Articular chondrocyte of knee joint (primary cell): ENCODE results near the gene PTPRA. TPM values are rescaled to one million over a fixed set of nuclear protein-coding genes. Genes with fewer than 3 reads are reported as not detected.

Experiments used
- total RNA-seq: library from RNA; depleted of rRNA; stranded (reverse); fragments of >200 nt; gene quantifications from 2 replicates; pipeline ENCODE4 v1.2.3, GENCODE V29; 2012

Gene PTPRA, protein sequence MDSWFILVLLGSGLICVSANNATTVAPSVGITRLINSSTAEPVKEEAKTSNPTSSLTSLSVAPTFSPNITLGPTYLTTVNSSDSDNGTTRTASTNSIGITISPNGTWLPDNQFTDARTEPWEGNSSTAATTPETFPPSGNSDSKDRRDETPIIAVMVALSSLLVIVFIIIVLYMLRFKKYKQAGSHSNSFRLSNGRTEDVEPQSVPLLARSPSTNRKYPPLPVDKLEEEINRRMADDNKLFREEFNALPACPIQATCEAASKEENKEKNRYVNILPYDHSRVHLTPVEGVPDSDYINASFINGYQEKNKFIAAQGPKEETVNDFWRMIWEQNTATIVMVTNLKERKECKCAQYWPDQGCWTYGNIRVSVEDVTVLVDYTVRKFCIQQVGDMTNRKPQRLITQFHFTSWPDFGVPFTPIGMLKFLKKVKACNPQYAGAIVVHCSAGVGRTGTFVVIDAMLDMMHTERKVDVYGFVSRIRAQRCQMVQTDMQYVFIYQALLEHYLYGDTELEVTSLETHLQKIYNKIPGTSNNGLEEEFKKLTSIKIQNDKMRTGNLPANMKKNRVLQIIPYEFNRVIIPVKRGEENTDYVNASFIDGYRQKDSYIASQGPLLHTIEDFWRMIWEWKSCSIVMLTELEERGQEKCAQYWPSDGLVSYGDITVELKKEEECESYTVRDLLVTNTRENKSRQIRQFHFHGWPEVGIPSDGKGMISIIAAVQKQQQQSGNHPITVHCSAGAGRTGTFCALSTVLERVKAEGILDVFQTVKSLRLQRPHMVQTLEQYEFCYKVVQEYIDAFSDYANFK
- total RNA-seq = 55.6 and 56.3 TPM in 2 replicates

DNA sequence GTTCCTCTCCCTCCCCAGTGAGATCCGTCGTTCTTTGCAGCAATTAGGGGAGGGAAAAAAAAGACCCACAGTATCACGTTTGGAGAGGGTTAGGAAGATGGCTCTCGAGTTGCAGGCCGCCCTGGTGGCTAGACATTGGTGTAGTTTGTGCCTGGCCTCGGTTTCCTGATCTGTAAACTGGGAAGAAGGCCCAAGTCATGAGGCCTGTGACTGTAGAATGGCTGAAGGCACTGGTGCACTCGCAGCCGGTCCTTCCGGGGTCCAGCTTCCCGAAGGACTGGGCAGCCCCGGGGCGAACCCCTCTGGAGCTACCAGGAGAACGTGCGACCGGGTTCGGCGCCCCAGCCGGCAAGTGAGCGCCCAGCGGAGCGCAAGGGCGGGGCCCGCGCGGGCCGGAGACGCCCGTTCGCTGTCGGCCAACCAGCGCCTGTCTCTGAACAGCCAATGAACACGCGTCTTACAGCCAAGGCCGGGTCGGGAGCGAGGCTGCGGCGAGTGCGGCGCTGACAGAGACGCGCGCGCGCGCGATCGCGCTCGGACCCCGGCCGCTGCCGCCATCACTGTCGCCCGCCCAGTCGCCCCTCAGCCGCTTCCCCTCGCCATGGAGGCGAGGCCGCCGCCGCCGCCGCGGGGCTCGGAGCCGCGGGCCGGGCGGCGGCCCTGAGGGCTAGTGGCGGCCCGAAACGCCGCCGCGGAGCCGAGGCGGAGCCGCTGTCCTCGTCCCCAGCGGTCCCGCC is at the start of gene PTPRA:
Gene PTPRA, plus strand, starts transcription at position 472 of the 737 bp plus-strand sequence. CDS start 90,797 bp downstream, outside the sequence.

GRCh38 chr20:2840138-2840966 is 32.9 kb upstream of the PTPRA start, which contains the start of the genes PCED1A and VPS16:
Gene PCED1A, minus strand, starts transcription at chr20:2840655. Its CDS starts 743 bp downstream, at chr20:2839912.
Gene VPS16, plus strand, starts transcription at chr20:2840745. Its CDS starts 30 bp downstream, at chr20:2840775.

DNA sequence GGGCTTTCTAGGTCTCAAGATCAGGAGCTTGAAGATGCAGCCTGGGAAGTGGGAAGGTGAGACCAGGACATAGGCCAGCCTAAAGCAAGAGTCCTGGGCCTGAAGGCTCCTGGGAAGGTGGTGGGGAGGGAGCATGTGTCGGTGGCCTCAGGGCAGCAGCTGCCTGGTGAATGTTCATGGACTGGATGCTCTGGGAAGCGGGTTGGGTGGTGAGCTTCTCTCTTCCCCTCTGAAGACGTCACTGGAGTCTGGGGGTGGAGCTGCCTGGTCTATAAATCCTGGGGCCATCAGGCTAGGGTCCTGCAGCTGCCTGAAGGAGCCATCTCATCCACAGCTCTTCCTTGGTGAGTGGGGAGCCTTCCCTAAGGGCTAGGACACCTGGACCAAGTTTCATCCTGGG is 170.0 kb downstream of the PTPRA start, which contains the start of gene GNRH2:
Gene GNRH2, plus strand, starts transcription at position 301 of the 400 bp plus-strand sequence. CDS start 793 bp downstream, outside the sequence.

GRCh38 chr20:3045816-3046676 is 172.8 kb downstream of the PTPRA start, which contains the start of gene MRPS26:
Gene MRPS26, plus strand, starts transcription at chr20:3046052. Its CDS starts 17 bp downstream, at chr20:3046069.

DNA sequence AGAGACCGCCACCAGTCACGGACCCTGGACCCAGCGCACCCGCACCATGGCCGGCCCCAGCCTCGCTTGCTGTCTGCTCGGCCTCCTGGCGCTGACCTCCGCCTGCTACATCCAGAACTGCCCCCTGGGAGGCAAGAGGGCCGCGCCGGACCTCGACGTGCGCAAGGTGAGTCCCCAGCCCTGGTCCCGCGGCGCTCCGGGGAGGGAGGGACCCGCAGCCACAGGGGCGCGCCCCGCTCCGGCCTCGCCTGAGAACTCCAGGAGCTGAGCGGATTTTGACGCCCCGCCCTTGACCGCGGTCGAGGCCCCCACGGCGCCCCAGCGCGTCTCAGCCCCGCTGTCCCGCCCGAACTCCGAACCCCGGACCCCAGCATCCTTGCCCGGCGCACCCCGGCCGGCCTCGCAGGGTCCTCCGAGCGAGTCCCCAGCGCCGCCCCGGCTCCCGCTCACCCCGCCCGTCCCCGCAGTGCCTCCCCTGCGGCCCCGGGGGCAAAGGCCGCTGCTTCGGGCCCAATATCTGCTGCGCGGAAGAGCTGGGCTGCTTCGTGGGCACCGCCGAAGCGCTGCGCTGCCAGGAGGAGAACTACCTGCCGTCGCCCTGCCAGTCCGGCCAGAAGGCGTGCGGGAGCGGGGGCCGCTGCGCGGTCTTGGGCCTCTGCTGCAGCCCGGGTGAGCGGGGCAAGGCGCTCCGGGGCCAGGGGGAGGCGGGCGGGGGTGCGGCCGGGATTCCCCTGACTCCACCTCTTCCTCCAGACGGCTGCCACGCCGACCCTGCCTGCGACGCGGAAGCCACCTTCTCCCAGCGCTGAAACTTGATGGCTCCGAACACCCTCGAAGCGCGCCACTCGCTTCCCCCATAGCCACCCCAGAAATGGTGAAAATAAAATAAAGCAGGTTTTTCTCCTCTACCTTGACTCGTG is 198.6 kb downstream of the PTPRA start, which contains the start of gene OXT:
Gene OXT, plus strand, starts transcription at position 11 of the 920 bp plus-strand sequence. Its CDS starts 36 bp downstream, at position 47.

GRCh38 chr20:3084283-3084985 is 211.2 kb downstream of the PTPRA start, which contains the start of gene AVP:
Gene AVP, minus strand, starts transcription at chr20:3084724. Its CDS starts 50 bp downstream, at chr20:3084674.

Other genes with a start within 250 kb of the PTPRA start
- 61.9 and 66.6 TPM in 2 replicates for gene NOP56, start 220.8 kb upstream of the PTPRA start, total RNA-seq
- 66.7 and 72.4 TPM in 2 replicates for gene IDH3B, start 209.3 kb upstream of the PTPRA start, total RNA-seq
- 0.76 and 1.3 TPM in 2 replicates for gene EBF4, start 180.7 kb upstream of the PTPRA start, total RNA-seq
- 0.13 and 0.22 TPM in 2 replicates for gene CPXM1, start 72.9 kb upstream of the PTPRA start, total RNA-seq
- gene C20orf141, start 58.5 kb upstream of the PTPRA start, total RNA-seq = 0.32 TPM in 1 of 2 replicates, not detected in the other
- gene TMEM239, start 57.1 kb upstream of the PTPRA start, total RNA-seq = under 0.01 TPM in 1 of 2 replicates, not detected in the other
- 15.2 and 19.1 TPM in 2 replicates for gene PCED1A, start 32.8 kb upstream of the PTPRA start, total RNA-seq
- gene VPS16, start 32.7 kb upstream of the PTPRA start, total RNA-seq = 24.8 and 29.0 TPM in 2 replicates
- gene GNRH2, start 170.1 kb downstream of the PTPRA start, total RNA-seq = 0.22 TPM in 1 of 2 replicates, not detected in the other
- 15.8 and 24.3 TPM in 2 replicates for gene MRPS26, start 172.6 kb downstream of the PTPRA start, total RNA-seq
- not detected in 2 replicates for gene OXT, start 198.1 kb downstream of the PTPRA start, total RNA-seq
- gene AVP, start 211.2 kb downstream of the PTPRA start, total RNA-seq = not detected in 2 replicates